Ramos (cell line): ENCODE measurements around the gene KCNMA1.
"Not testable (repeated sequence)": the region's sequence is repeated elsewhere in the genome, so short reads cannot be mapped to it uniquely, and the experiment has no call there.

Source experiments
- in situ Hi-C: fragments of 300-500 bp; cut with MboI; formaldehyde crosslinking; loops from one replicate; pipeline ENCODE4 v1.14.3; 2022; ENCODE audit warnings: low sequenced_read_pairs; ENCODE audit not compliant: unreplicated experiment

The KCNMA1 gene

DNA sequence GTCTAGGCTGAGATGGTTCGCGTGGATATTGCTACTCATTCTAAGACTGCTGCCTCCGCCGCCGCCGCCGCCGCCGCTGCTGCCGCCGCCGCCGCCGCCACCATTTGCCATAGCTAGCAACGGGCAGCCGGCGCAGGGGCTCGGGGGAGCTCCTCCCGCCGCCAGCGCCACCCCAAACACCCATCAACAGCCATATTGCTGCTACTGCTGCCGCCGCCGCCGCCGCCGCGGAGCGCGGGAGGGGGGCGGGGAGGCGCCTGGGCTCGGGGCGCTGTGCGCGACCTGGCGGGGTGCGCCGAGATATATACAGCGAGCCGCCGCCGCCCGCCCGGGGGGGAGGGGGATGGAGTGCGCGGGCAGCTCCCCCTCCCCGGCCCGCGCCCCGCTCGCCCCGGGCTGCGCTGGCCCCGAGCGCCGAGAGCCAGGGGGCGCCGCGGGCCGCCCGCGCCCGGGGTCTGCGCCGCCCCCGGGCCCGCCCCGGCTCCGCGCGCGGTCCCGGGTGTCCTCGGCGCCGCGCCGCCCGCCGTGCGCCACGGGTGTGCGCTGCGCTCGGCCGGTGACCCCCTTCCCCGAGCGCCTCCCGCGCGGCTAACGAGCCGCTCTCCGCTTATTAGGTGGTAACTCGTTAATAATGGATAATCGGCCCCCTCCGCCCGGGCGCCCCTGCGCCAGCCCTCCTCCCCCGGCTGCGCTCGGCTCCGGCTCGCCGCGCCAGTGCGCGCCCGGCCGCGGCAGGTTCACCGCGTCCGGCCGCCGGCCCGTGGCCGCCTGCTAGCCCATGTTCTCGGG is at the start of gene KCNMA1:
Gene KCNMA1 (minus strand): TSS at position 277 of the 789 bp plus-strand sequence.
- in situ Hi-C loops = no loop called here

DNA sequence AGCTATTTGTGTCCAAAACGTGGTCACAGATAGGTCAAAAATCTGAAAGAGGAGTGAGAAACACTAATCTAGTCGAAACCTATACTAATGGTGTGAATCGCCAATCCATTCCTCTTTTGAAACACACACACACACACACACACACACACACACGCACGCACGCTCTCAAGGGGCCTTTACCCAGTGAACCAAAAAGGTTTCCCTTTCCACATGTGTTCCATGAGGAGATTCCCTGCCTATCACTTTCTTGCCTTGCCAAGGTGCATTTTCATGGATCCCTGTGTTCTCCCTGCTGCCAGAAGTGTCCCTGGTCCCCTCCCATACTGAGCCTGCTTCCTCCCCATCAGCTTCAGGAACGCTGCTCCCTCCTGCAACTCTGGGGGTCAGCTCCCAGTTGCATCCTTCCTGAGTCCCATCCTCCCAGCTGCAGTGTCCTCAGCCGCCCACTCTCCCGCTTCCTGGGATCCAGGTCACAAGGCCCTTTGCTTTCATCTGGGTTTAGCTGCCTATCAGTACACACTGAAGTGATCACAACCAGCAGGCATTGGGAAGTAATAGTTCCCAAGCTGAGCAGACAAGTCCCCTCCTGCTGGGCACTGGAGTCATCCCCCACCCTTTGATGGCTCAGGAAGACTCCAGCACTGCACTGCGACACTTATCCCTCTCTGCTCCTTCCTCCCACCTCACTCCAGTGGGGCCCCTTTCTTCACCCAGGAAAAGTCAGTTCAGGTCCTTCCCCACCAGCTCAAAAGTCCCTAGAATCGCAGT is 49.2 kb upstream of the KCNMA1 start:
- in situ Hi-C loops = no loop called here

GRCh38 chr10:77686096-77686495 is 48.5 kb upstream of the KCNMA1 start:
- in situ Hi-C loops = no loop called here

DNA sequence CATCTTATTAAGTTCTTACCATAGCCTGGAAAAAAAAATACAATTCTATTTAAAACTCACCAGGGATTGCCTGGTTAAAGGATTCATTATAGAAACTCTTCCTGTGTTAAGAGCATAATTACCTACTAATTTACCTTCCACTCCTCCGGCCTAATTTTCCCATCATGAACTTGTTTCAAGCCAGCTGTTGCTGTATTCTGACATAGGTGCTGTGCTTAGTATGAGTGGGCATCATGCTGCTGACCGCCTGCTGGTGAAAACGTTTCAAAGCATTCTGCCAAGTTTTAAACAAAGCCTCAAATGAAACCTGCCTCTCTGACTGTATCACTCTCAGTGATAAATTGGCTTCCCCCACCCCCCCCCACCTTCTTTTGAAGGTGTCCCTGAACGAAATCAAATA is 47.8 kb upstream of the KCNMA1 start:
- in situ Hi-C loops = no loop called here

- in situ Hi-C loops = not testable (repeated sequence)
These were observed 45.5 kb upstream of the KCNMA1 start for GRCh38 chr10:77683088-77683432.

DNA sequence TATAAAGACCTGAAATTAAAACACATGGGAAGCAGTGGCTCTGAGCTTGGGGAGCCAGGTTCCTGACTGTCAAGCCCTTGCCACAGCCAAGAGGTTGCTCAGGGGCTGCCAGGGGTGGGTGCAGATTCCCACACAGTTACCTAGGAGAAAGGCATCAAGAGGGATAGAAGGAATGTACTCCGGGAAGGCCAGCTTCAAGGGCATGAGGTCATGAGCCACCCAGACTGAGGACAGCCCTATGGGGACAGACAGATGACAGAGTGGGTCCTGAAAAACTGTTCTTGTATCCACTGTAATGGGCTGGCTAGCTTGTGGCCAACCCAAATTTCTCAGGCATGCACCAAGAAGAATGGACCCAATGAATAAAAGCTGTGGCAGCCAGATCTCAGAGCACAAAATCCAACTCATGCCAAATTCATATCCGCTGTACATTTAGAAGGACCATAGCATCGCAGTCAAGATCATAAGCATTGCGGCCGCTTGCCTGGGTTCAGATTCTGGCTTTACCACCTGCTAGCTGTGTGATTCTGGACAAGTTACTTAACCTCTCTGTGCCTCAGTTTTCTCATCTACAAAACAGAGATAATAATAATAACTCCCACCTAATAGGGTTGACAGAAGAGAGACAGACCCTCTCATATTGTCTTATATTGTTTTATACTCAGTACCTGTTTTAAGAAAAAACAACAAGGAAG is 44.9 kb upstream of the KCNMA1 start:
- in situ Hi-C loops = no loop called here

- in situ Hi-C loops = no loop called here
These were observed 44.2 kb upstream of the KCNMA1 start for GRCh38 chr10:77681839-77682238.

GRCh38 chr10:77680811-77681210 is 43.2 kb upstream of the KCNMA1 start:
- in situ Hi-C loops = no loop called here

- in situ Hi-C loops = no loop called here
These were observed 42.5 kb upstream of the KCNMA1 start for GRCh38 chr10:77680065-77680464.

DNA sequence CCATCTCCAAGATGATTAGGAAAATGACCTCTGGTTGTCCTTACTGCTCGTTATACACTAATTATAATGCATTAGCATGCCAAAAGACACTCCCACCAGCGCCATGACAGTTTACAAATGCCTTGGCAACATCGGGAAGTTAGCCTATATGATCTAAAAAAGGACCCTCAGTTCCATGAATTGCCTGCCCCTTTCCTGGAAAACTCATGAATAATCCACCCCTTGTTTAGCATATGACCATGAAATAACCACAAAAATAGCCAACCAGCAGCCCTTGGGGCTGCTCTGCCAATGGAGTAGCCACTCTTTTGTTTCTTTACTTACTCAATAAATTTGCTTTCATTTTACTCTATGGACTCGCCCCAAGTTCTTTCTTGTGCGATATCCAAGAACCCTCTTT is 41.6 kb upstream of the KCNMA1 start:
- in situ Hi-C loops = no loop called here

DNA sequence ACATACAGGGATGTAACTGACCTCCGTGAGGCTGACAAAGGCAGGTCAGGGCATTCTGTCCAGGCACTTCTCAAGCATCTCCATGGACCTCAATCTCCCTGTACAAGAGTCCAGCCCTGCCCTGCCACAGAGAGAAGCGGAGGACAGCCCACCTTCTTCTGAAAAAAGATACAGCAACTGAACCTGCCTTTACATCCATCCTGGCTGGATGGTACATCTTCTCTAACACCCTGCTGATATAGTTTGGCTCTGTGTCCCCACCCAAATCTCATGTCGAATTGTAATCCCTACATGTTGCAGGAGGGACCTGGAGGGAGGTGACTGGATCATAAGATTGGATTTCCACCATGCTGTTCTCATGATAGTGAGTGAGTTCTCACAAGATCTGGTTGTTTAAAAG is 40.5 kb upstream of the KCNMA1 start:
- in situ Hi-C loops = no loop called here

- in situ Hi-C loops = no loop called here
These were observed 37.7 kb upstream of the KCNMA1 start for GRCh38 chr10:77675347-77675746.

DNA sequence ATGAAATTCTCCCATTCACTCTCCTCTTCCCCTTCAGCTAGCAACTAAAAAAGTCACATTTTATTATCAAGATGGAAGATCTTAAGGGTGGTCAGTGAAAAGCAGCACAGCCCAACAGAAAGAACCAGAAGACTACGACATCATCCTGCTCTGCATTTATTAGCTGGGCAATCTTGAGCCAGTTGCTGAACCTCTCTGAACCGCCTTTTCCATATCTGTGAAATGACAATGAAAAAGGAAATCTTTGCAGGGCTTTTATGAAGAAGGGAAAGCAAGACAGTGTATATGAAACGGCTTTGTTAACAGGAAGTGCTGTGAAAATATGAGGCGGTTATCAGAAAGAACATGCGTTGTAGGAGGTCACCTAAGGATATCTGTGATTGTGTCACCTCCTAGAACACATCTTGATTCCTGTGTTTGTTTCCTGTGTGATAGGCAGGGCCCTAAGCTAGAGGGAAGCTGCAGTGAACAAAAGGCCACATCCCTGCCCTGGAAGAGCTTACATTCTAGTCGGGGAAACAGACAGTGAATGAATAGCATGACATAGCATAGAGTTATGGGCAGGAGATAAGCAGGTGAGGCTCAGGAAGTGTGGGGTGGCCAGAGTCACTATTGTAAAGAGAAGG is 36.0 kb upstream of the KCNMA1 start:
- in situ Hi-C loops = no loop called here

- in situ Hi-C loops = no loop called here
These were observed 35.5 kb upstream of the KCNMA1 start for GRCh38 chr10:77673101-77673500.

DNA sequence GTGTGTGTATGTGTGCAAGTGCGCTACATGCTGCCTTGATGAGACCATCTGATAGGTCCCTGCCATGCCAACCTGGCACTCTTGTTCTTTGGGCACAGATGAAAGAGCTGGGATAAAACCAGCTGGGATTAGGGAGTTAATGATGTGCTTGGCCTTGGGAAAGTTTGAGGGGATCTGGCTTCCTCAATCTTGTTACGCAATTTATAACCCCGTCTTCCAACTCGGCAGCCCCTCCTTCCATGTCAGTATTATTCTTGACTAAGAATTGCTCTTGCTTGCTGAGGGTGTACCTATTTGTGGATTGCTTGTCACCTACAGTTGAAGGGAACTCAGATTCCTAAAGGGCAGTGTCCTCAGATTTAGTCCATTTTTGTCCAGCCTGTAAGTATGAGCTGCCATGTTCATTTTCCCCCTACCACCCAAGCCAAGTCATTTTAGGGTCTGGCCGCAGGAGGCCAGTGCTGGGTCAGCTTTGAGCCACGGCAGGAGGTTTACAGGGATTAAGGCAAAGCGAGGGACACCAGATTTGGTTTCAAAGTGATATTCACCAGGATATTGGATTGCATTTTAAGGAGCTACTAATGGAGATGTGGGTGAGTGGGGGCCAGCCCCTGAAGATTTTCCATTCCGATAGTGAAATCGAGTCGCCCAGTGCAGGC is 34.1 kb upstream of the KCNMA1 start:
- in situ Hi-C loops = no loop called here

DNA sequence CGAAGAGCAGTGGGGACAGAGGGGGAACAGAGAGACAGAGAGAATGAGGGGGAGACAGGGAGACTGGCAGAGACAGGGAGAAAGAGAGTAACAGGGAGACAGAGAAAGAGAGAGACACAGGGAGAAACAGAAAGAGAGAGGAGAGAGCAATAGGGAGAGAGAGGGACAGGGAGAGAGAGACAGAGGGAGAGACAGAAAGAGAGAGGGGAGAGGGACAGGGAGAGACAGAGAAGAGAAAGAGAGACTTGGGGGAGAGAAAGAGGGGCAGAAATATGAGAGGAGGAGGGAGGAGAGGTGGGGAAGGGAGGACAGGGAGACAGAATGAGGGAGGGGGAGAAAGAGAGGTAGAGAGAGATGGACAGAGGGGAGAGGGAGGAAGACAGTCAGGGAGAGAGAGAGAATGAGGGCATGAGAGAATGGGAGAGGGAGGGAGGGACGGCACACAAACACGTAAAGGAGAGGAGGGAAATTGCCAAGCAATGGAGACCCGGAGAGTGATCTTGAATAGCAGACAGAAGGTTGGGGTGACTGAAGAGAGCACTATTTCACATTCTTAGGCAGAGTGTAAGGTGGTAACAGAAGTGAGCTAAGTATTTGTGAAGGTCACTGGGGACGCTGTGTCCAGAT is 33.3 kb upstream of the KCNMA1 start:
- in situ Hi-C loops = no loop called here

- in situ Hi-C loops = no loop called here
These were observed 32.3 kb upstream of the KCNMA1 start for GRCh38 chr10:77669892-77670291.

DNA sequence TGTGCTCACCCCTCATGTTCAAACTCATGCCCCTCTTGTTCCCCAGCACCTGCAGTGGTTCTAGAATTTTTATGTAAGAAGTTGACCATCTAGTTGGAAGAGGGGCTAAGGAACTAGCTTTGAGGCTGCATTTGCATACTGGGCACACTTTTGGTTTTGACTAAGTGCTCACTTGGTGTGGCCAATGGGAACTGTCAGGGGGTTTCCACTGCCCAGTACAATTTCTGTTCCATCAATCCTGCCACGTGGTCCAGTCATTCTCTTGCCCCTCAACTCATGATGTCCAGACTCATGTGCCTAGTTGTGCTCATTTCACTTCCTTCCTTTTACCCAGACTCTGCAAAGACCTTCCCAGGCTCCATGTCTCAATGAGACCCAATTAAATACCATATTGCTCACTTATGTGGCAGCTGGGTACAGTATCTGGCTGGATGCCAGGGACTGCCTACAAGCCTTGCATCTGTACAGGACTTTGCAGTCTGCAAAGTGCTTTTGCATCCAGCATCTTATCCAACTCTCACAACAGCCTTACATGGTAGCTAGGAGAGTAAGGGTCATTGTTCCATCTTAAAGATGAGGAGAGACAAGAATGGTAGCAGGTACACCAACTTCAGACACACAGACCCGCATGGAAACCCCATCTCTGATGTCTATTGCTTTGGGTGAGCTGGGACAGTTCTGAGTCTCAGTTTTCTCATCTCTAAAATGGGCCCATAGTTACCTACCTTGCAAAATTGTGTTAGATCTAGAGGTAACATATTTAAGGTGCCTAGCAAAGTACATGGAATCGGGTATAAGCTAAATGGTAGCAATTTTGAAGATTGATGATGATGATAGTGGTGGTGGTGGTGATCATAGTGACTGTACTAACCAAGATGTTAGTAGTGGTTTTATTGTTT is 30.1 kb upstream of the KCNMA1 start:
- in situ Hi-C loops = no loop called here

- in situ Hi-C loops = no loop called here
These were observed 29.2 kb upstream of the KCNMA1 start for GRCh38 chr10:77666821-77667220.
